Neural crest cell (in vitro differentiated cells): ENCODE results near the gene MOB1B. TPM values are rescaled to one million over a fixed set of nuclear protein-coding genes. Genes with fewer than 3 reads are reported as not detected.

Experiments
- DNase-seq: peaks from one replicate; pipeline ENCODE4 v3.0.0; 2021; ENCODE audit warnings: low read depth, mixed read lengths, low spot score
- H3K27ac Mint-ChIP-seq: one replicate; pipeline ENCODE4 v1.8.0; 2021; ENCODE audit warnings: mild to moderate bottlenecking, mixed read lengths; ENCODE audit not compliant: unreplicated experiment
- H3K27me3 Mint-ChIP-seq: 2 replicates; pipeline ENCODE4 v1.8.0; 2021; ENCODE audit warnings: low read depth, mild to moderate bottlenecking, mixed read lengths
- H3K36me3 Mint-ChIP-seq: 2 replicates; pipeline ENCODE4 v1.8.0; 2021; ENCODE audit warnings: low read depth, mild to moderate bottlenecking, mixed read lengths
- H3K4me1 Mint-ChIP-seq: 2 replicates; pipeline ENCODE4 v1.8.0; 2021; ENCODE audit warnings: mixed read lengths
- H3K4me3 Mint-ChIP-seq: one replicate; pipeline ENCODE4 v1.8.0; 2021; ENCODE audit warnings: mild to moderate bottlenecking, mixed read lengths
- H3K9me3 Mint-ChIP-seq: 2 replicates; pipeline ENCODE4 v1.8.0; 2021; ENCODE audit warnings: mixed read lengths
- CTCF ChIP-seq: fragments of 200-600 bp; sonication (generic); conservative IDR thresholded peaks from 2 replicates; pipeline ENCODE4 v1.5.0; 2021; ENCODE audit warnings: antibody characterized with exemption, mild to moderate bottlenecking
- total RNA-seq: library from RNA; stranded (reverse); gene quantifications from 2 replicates; pipeline ENCODE4 v1.2.1, GENCODE V29; 2021

MOB1B gene
- total RNA-seq, 1 donor from 2014 or later, result 37.2 TPM

- H3K27me3 Mint-ChIP-seq, result no peaks in the 10 kb centered on the region
- H3K36me3 Mint-ChIP-seq, result peaks cover 13% of the 10 kb centered on the region
- peak within 1 kb of the TSS; percentile 97 for H3K27ac Mint-ChIP-seq
- peaks cover 54% of the 10 kb centered on the region for H3K4me1 Mint-ChIP-seq
- peaks cover 2% of the 10 kb centered on the region for H3K9me3 Mint-ChIP-seq
- TF ChIP-seq CTCF, result no peak
- peak; percentile 81 for DNase-seq
- H3K4me3 Mint-ChIP-seq, result peak within 1 kb of the TSS; percentile 91
These were observed 91.3 kb downstream of the MOB1B start, which contains the start of gene DCK for GRCh38 chr4:70993181-70994068. TSS of gene DCK (plus strand) at chr4:70993649. CDS start at chr4:70993836, 187 bp downstream.

GRCh38 chr4:70994069-70994366, 91.8 kb downstream of the MOB1B start:
- Mint-ChIP-seq H3K4me3 (peak overlapping the region; percentile 91), H3K4me1 (peaks cover 54% of the 10 kb centered on the region)
- no peak for TF ChIP-seq CTCF

GRCh38 chr4:70994387-70995099, 92.4 kb downstream of the MOB1B start:
- Mint-ChIP-seq H3K27me3 (no peaks in the 10 kb centered on the region), H3K9me3 (peaks cover 2% of the 10 kb centered on the region), H3K27ac (peak overlapping the region; percentile 97), H3K36me3 (peaks cover 22% of the 10 kb centered on the region), H3K4me1 (peaks cover 54% of the 10 kb centered on the region), H3K4me3 (peak overlapping the region; percentile 91)
- no peak for TF ChIP-seq CTCF
- DNase-seq, result no peak

More at GRCh38 chr4:70994069-70994366, 91.8 kb downstream of the MOB1B start:
- H3K9me3 Mint-ChIP-seq, result peaks cover 2% of the 10 kb centered on the region
- peak overlapping the region; percentile 97 for H3K27ac Mint-ChIP-seq
- H3K27me3 Mint-ChIP-seq, result no peaks in the 10 kb centered on the region
- DNase-seq, result no peak
- H3K36me3 Mint-ChIP-seq, result peaks cover 17% of the 10 kb centered on the region

- Mint-ChIP-seq H3K4me1 (peaks cover 54% of the 10 kb centered on the region), H3K4me3 (peak overlapping the region; percentile 91), H3K9me3 (peaks cover 7% of the 10 kb centered on the region), H3K27me3 (no peaks in the 10 kb centered on the region), H3K27ac (no peak overlapping the region), H3K36me3 (peaks cover 37% of the 10 kb centered on the region)
- DNase-seq, result no peak
- no peak for TF ChIP-seq CTCF
These were observed 93.8 kb downstream of the MOB1B start for GRCh38 chr4:70996018-70996360.

- Mint-ChIP-seq H3K4me1 (peaks cover 46% of the 10 kb centered on the region), H3K27me3 (no peaks in the 10 kb centered on the region), H3K36me3 (peaks cover 47% of the 10 kb centered on the region), H3K4me3 (peak overlapping the region; percentile 91), H3K27ac (no peak overlapping the region), H3K9me3 (peaks cover 15% of the 10 kb centered on the region)
- no peak for TF ChIP-seq CTCF
- DNase-seq, result no peak
These were observed 94.9 kb downstream of the MOB1B start for GRCh38 chr4:70997036-70997435.
